GM23248 (cell line): ENCODE data around the gene SLAMF8.

Experiments used
- EZH2 ChIP-seq: fragments of 200-600 bp; sonication (generic); IDR thresholded peaks from 2 replicates; pipeline ENCODE4 v1.6.1; 2018; ENCODE audit warnings: antibody characterized with exemption, mild to moderate bottlenecking; ENCODE audit not compliant: insufficient read depth, poor library complexity, severe bottlenecking
- EZH2phosphoT487 ChIP-seq: fragments of 200-600 bp; sonication (generic); IDR thresholded peaks from 2 replicates; pipeline ENCODE4 v1.6.1; 2018; ENCODE audit warnings: antibody characterized with exemption, moderate library complexity, mild to moderate bottlenecking, low read depth; ENCODE audit not compliant: insufficient read depth

- TF ChIP-seq EZH2 = no peak
- no peak for TF ChIP-seq EZH2phosphoT487
Observed at GRCh38 chr1:159798893-159799292, 27.8 kb upstream of the SLAMF8 start.
